Choroid plexus epithelial cell (primary cell): ENCODE measurements around the gene SLC30A7.
A peak's percentile ranks its signal among the peaks of the same experiment; 100 is the strongest.

Source experiments
- DNase-seq: peaks from one replicate; pipeline ENCODE4 v3.0.0-alpha.2; 2010; ENCODE audit warnings: low read depth
- H3K4me3 ChIP-seq: 2 replicates; pipeline ENCODE4 v1.5.1; 2011; ENCODE audit warnings: low read depth, mild to moderate bottlenecking, control low read depth, low read length, moderate library complexity
- CTCF ChIP-seq: conservative IDR thresholded peaks from 2 replicates; pipeline ENCODE4 v1.5.1; 2011; ENCODE audit warnings: low read depth, mild to moderate bottlenecking, control low read depth, inconsistent platforms, low read length, moderate library complexity

The SLC30A7 gene

GRCh38 chr1:100982793-100983192, 86.9 kb downstream of the SLC30A7 start:
- no peak for DNase-seq
- no peak overlapping the region for H3K4me3 ChIP-seq
- TF ChIP-seq CTCF, result no peak

DNA sequence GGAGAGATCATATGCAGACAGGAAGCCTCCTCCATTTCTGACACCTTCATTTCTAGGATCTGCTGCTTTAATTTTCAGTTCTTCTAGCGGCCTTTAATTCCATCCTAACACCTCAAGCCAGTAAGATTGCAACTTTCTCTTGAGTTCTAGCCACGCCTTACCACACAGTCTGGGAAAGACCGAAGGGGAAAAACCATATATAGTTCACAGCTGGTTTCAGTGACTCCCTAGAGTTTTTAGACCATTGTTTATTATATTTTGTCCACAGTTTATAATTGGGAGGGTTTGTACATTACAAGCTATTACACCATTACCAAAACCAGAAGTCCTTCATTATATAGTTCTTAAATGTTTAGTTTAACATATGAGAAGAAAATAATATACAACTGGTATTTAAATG, 92.2 kb downstream of the SLC30A7 start:
- H3K4me3 ChIP-seq, result no peak overlapping the region
- no peak for TF ChIP-seq CTCF
- peak; percentile 26 for DNase-seq

DNA sequence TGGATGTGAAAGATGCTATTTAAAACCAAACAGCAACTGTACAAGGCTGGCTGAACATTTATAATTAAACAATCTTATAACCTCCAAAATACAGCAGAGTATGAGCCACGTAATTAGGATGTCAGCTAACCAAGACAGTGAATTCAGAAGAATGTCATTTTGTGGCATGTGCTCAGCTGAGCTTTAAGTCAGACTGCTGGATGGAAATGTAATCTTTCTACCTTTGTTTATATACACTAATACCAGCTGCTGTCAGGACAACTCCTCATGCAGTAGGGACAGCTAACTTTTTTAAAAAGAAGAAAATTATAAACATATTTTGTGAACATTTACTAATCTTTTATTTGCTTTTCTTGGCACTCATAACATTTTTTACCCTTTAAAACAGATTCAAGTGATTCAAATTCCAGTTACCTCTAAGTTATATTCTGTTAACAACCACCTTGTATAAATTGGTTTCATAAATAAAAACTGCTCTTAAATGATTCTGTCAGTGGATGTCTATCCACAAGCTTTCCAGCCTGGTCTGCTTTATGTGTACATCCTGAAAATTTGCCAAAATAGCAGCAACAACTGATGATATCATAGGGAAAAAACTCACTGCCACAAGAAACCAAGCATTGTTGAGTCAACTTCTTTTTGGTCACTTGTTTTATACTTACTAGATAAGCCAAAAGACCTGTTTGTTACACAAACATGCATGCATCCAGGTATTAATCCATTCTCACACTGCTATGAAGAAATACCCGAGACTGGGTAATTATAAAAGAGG, 93.6 kb downstream of the SLC30A7 start:
- DNase-seq, result peak; percentile 92
- TF ChIP-seq CTCF, result no peak
- H3K4me3 ChIP-seq, result no peak overlapping the region

- H3K4me3 ChIP-seq, result no peak overlapping the region
- peak; percentile 16 for DNase-seq
- TF ChIP-seq CTCF, result no peak
Observed at GRCh38 chr1:100995198-100995988, 99.5 kb downstream of the SLC30A7 start.

- TF ChIP-seq CTCF, result no peak
- no peak for DNase-seq
- no peak overlapping the region for H3K4me3 ChIP-seq
Observed at GRCh38 chr1:100998426-100998825, 102.5 kb downstream of the SLC30A7 start.

DNA sequence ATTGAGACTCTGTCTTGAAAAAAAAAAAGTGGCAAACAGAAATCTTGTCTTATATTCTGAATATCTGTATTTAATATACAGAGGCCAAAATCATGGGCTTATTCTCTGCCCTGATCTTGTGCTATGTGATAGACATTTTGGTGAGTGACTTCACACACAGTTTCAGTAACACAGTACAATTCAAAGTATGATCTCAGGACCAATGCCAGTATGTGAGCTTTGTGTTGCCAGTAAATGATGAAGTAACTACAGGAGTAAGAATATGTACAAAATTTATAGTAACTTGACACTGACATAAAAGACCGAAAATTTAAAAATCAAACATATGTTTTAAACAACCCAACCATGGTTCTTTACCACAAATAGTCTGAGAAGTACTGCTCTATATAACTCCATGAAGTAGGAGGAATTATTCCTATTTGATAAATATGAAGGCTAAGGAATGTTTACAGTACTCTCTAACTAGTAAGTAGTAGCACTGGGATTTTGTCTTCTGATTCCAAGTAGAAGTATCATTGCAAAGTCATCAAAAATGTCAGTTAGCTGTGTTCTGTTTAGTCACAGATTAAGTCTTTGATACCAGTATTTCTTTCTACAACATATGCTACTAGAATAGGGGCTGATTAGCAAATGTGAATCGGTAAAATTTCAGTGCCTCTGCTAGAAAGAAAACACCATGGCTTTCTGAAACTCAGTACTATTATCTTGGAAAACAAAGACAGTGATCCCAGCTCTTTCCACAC, 104.4 kb downstream of the SLC30A7 start:
- TF ChIP-seq CTCF, result no peak
- H3K4me3 ChIP-seq, result no peak overlapping the region
- DNase-seq, result peak; percentile 26
